ENCODE results near the gene MAX. TPM values are rescaled to one million over a fixed set of nuclear protein-coding genes. Genes with fewer than 3 reads are reported as not detected.

The MAX gene
- total and polyA plus RNA-seq, 2 experiments from 2014 or later = 25.0 to 27.7 TPM

DNA sequence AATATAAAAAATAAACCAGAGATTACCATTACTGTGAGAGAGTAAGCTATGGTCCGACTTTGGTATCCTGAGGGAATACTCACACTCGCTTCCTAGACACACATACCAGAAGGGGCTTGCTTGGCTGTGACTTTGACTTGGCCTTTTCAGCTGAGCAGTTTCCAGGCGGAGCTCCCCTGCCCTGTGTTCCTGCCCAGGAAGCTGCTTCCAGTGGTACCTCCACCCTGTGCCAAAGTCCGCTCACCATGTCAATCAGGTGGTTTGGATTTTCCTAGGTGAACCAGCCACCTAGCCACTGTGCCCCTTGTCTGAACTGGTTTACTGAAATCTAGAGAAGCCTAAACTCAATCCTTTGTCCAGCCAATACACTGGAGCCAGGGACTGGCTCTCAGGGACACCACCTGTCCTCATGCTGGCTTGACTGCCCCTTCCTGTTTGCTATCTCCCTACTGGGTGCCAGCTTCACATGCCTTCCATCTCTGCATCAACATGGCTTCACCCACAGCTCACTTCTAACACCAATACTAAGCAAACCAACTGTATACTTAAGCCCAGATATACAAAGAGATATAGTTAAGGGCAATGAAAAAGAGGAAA lies 28.6 kb downstream of the MAX start (continued):
- TF ChIP-seq, protein P1, sequence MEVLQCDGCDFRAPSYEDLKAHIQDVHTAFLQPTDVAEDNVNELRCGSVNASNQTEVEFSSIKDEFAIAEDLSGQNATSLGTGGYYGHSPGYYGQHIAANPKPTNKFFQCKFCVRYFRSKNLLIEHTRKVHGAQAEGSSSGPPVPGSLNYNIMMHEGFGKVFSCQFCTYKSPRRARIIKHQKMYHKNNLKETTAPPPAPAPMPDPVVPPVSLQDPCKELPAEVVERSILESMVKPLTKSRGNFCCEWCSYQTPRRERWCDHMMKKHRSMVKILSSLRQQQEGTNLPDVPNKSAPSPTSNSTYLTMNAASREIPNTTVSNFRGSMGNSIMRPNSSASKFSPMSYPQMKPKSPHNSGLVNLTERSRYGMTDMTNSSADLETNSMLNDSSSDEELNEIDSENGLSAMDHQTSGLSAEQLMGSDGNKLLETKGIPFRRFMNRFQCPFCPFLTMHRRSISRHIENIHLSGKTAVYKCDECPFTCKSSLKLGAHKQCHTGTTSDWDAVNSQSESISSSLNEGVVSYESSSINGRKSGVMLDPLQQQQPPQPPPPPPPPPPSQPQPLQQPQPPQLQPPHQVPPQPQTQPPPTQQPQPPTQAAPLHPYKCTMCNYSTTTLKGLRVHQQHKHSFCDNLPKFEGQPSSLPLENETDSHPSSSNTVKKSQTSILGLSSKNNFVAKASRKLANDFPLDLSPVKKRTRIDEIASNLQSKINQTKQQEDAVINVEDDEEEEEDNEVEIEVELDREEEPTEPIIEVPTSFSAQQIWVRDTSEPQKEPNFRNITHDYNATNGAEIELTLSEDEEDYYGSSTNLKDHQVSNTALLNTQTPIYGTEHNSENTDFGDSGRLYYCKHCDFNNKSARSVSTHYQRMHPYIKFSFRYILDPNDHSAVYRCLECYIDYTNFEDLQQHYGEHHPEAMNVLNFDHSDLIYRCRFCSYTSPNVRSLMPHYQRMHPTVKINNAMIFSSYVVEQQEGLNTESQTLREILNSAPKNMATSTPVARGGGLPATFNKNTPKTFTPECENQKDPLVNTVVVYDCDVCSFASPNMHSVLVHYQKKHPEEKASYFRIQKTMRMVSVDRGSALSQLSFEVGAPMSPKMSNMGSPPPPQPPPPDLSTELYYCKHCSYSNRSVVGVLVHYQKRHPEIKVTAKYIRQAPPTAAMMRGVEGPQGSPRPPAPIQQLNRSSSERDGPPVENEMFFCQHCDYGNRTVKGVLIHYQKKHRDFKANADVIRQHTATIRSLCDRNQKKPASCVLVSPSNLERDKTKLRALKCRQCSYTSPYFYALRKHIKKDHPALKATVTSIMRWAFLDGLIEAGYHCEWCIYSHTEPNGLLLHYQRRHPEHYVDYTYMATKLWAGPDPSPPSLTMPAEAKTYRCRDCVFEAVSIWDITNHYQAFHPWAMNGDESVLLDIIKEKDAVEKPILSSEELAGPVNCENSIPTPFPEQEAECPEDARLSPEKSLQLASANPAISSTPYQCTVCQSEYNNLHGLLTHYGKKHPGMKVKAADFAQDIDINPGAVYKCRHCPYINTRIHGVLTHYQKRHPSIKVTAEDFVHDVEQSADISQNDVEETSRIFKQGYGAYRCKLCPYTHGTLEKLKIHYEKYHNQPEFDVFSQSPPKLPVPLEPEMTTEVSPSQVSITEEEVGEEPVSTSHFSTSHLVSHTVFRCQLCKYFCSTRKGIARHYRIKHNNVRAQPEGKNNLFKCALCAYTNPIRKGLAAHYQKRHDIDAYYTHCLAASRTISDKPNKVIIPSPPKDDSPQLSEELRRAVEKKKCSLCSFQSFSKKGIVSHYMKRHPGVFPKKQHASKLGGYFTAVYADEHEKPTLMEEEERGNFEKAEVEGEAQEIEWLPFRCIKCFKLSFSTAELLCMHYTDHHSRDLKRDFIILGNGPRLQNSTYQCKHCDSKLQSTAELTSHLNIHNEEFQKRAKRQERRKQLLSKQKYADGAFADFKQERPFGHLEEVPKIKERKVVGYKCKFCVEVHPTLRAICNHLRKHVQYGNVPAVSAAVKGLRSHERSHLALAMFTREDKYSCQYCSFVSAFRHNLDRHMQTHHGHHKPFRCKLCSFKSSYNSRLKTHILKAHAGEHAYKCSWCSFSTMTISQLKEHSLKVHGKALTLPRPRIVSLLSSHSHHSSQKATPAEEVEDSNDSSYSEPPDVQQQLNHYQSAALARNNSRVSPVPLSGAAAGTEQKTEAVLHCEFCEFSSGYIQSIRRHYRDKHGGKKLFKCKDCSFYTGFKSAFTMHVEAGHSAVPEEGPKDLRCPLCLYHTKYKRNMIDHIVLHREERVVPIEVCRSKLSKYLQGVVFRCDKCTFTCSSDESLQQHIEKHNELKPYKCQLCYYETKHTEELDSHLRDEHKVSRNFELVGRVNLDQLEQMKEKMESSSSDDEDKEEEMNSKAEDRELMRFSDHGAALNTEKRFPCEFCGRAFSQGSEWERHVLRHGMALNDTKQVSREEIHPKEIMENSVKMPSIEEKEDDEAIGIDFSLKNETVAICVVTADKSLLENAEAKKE (CRISPR knock-in tag; IDR thresholded peaks at IDR 0.05) = no peak
- TF ChIP-seq ZNF114 (CRISPR knock-in tag; IDR thresholded peaks at IDR 0.05) = no peak

DNA sequence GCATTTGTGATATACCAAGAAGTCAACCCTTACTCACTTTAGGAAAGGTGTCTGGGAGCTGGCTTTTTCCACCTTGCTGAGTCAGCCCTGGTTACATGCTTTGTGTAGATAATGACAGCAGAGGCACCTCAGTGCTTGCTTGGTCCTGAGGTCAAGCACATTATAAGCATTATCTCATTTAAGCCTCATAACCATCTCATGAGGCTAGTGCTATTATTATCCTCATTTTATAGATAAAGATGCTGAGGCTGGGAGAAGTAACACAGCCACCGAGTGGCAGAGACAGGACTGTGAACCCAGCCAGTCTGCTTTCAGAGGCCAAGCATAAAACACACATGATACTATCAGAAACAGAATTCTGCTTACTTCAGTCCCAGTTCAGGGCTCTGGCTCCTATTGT lies 29.4 kb downstream of the MAX start:
- no peaks in the 10 kb centered on the region for H3K36me3 ChIP-seq (ENCODE audit: insufficient read depth)
- no peak overlapping the region for H2AFZ ChIP-seq
- H3K4me1 ChIP-seq (ENCODE audit: insufficient read depth) = no peaks in the 10 kb centered on the region
- 0 out of 2 replicates have a peak overlapping the region, but pooled peaks have one; percentile 83 for H3K27ac Mint-ChIP-seq
- H3K27me3 Mint-ChIP-seq (ENCODE audit: insufficient read depth, low read depth, poor library complexity) = peaks cover 2% of the 10 kb centered on the region
- no peaks in the 10 kb centered on the region for H3K9me3 Mint-ChIP-seq
- DNase-seq (ENCODE audit: low spot score) (no peak), ATAC-seq (no peak)
- no peak overlapping the region for H3K4me3 Mint-ChIP-seq
- peaks cover 3% of the 10 kb centered on the region; the same call in 1 of the 2 replicates for H4K20me1 ChIP-seq (replicated peaks; ENCODE audit: insufficient read depth)
- H3K4me1 Mint-ChIP-seq = no peaks in the 10 kb centered on the region; the same call in 2 of the 3 replicates
- no peak overlapping the region for H3K4me2 ChIP-seq
- H3K79me2 ChIP-seq (replicated peaks; ENCODE audit: insufficient read depth) = no peaks in the 10 kb centered on the region
- no peaks in the 10 kb centered on the region for H3K9me2 ChIP-seq (ENCODE audit: insufficient read depth)
- no peaks in the 10 kb centered on the region for H3K27me3 ChIP-seq (ENCODE audit: insufficient read depth)
- H3F3A ChIP-seq (replicated peaks; ENCODE audit: low read depth) = no peaks in the 10 kb centered on the region
- H3K36me3 Mint-ChIP-seq (ENCODE audit: low read depth) = peaks cover 36% of the 10 kb centered on the region
- 0 out of 2 replicates have a peak overlapping the region, but pooled peaks have one; percentile 32 for H3K27ac ChIP-seq (ENCODE audit: low read depth)
- no peak overlapping the region for H3K4me3 ChIP-seq
- TF ChIP-seq STAT1 (IDR thresholded peaks at IDR 0.05; ENCODE audit: unreplicated experiment) (no peak), JUNB (IDR thresholded peaks at IDR 0.05; ENCODE audit: unreplicated experiment) (no peak), ZNF114 (CRISPR knock-in tag; IDR thresholded peaks at IDR 0.05) (no peak), POLR2AphosphoS5 (IDR thresholded peaks at IDR 0.05; ENCODE audit: low read depth) (no peak), NANOG (IDR thresholded peaks at IDR 0.05; ENCODE audit: borderline replicate concordance) (no peak), EZH2 (IDR thresholded peaks at IDR 0.05; ENCODE audit: low read depth, unreplicated experiment) (no peak)
- TF ChIP-seq, protein P1 (CRISPR knock-in tag; IDR thresholded peaks at IDR 0.05) = no peak

Data from GM23338 (cell line).